T-helper 1 cell treated with Interleukin-12 subunit alpha and Interleukin-12 subunit beta and Interleukin-4 antibody, amounts not matched to agents 30 ng/mL and 1 ng/mL, for 36 hours (primary cell): Measurements from ENCODE around the gene SUPT5H. TPM values are rescaled to one million over a fixed set of nuclear protein-coding genes. Genes with fewer than 3 reads are reported as not detected.

Source experiments
- intact Hi-C: fragments of 100-400 bp; cut with micrococcal nuclease; formaldehyde crosslinking; loops from one replicate; pipeline ENCODE4 v1.15.1; 2024
- total RNA-seq: library from RNA; stranded (reverse); gene quantifications from 2 replicates; pipeline ENCODE4 v1.2.3, GENCODE V29; 2022

The SUPT5H gene
- total RNA-seq, 1 donor from 2014 or later: 172 TPM

DNA sequence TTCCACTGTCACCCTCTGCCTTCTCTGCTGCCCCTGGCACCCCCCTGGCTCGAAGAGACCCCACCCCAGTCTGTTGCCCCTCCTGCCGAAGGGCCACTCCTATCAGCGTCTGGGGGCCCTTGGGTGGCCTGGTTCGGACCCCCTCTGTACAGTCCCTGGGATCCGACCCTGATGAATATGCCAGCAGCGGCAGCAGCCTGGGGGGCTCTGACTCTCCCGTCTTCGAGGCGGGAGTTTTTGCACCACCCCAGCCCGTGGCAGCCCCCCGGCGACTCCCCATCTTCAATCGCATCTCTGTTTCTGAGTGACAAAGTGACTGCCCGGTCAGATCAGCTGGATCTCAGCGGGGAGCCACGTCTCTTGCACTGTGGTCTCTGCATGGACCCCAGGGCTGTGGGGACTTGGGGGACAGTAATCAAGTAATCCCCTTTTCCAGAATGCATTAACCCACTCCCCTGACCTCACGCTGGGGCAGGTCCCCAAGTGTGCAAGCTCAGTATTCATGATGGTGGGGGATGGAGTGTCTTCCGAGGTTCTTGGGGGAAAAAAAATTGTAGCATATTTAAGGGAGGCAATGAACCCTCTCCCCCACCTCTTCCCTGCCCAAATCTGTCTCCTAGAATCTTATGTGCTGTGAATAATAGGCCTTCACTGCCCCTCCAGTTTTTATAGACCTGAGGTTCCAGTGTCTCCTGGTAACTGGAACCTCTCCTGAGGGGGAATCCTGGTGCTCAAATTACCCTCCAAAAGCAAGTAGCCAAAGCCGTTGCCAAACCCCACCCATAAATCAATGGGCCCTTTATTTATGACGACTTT, 36.8 kb upstream of the SUPT5H start:
- intact Hi-C loops: no loop called here

DNA sequence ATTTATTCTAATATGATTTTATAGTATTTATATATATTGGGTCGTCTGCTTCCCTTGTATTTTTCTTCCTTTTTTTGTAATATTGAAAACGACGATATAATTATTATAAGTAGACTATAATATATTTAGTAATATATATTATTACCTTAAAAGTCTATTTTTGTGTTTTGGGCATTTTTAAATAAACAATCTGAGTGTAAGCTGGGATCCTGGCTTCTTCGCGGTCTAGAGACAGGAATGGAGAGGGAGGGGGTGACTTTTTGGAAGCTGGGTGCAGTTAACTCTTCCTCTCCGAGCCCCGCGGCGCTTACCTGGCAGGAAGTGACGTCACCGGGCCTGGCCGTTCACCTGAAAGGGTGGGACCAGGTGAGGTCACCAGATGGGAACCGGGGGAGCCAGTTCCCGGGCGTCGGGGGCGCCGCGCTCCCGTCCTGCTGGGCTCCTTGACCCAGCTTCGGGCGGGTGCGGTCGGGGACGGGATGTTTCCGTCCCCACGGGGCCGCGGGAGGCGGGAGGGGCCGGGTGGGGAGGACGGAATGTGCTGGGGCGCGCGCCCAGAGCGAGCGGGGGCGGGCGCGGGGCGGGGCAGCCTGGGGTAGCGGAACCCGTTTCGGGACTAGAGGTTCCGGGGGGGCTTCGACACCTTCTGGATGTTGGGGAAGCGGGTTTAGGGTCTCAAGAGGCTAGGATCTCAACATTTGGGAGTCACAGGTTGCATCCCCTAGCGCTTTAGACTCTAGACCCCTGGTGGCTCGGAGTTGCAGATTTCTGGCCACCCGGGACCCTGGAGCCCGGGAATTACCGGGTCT, 36.0 kb upstream of the SUPT5H start:
- intact Hi-C loops: no loop called here

DNA sequence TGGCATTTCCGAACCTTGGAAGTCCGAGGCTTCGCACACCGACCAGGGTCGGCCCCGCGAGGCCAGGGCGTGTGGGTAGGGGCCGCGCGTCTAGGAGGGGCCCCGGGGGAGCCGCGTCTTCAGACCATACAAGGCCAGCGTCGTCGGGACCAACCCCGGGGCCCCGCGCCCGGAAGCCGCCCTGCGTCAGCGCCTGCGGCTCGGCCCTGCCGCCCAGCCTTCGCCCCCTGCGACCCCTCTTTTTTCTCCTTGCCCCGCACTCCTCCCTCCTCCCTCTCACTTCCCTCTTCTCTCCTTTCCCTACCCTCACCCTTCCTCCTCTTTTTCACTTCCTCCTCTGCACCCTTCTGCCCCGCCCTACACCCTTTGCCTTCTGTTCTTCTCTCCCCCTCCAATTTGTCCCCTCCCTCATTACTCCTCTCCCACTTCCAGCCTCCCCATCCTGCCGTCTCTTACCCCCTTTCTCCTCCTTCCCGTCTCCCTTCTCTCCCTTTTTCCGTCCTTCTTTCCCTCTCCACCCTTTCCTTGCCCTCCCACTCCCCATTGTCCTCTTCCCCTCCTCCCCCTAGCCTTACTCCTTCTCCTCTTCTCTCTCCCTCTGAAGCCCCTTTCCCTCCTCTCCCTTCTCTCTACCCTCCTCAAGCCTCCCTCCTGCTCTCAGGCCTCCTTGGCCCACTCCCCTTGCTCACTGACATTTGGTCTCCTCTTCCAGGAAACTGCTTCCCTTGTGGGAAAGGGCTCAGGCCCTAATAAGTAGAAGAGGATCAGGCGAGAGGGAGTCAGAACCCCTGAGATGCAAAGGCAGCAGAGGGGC, 35.2 kb upstream of the SUPT5H start:
- intact Hi-C loops: no loop called here

DNA sequence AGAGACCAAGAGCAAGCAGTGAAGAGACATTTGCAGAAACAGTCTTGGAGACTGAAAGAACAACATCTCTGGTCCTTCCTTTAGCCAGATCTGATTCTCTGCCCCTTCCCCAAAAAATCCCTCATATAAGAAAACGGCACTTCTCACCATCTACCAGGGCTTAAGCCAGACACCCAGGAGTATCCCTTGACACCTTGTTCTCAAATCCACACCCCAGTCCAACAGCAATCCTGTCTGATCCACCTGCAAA, 34.6 kb upstream of the SUPT5H start:
- intact Hi-C loops: loop anchor here (1.0 kb wide), 2 partner anchors 13 to 198 kb away; no protein-coding TSS in a partner anchor

DNA sequence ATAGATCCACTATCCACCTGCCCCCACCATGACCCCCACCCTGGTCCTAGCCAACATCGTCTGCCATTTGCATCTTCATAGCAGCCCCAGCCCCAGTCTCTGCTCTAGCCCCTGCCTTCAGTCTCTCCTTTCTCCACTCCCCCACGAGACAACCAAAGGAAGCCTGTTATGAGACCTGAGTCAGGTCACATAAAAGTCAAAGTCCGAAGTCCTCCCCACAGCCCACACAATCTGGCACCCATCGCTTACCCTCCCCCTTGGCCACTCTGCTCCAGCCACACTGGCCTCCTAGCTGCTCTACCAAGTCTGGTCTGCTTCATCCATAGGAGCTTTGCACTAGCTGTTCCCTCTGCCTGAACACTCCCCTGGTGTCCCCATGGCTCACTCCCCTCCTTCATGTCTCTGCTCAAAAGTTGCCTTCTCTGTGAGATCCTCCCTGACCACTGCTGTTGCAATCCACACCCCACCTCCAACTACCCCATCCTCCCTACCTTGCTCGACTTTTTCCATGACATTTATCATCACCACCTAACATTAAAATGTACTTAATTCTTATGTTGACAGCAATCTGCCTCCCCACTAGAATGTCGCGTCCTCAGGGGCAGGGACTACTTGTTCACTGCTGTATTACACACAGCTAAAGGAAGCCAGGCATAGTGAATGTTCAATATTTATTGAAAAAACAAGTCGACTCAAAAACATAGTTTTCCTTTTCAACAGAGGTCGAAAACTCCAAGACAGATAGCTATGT, 34.1 kb upstream of the SUPT5H start:
- intact Hi-C loops: loop anchor here (1.0 kb wide), 2 partner anchors 14 to 199 kb away; no protein-coding TSS in a partner anchor

DNA sequence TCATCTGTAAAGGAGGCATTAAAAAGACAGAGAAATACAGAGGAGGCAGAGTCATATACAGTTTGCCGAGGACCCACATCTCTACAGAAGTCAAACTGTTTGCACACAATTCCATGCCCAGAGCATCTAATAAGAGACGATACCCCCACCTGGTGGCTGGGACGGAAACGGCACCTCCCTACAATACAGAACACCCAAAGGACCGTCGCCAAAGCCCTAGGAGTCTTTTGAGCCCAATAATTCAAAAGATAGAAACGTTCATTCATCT, 33.6 kb upstream of the SUPT5H start:
- intact Hi-C loops: loop anchor here (1.0 to 2.0 kb wide), 16 partner anchors 14 to 1340 kb away; partner anchors contain the start of genes EID2, EID2B, GMFG and MED29

DNA sequence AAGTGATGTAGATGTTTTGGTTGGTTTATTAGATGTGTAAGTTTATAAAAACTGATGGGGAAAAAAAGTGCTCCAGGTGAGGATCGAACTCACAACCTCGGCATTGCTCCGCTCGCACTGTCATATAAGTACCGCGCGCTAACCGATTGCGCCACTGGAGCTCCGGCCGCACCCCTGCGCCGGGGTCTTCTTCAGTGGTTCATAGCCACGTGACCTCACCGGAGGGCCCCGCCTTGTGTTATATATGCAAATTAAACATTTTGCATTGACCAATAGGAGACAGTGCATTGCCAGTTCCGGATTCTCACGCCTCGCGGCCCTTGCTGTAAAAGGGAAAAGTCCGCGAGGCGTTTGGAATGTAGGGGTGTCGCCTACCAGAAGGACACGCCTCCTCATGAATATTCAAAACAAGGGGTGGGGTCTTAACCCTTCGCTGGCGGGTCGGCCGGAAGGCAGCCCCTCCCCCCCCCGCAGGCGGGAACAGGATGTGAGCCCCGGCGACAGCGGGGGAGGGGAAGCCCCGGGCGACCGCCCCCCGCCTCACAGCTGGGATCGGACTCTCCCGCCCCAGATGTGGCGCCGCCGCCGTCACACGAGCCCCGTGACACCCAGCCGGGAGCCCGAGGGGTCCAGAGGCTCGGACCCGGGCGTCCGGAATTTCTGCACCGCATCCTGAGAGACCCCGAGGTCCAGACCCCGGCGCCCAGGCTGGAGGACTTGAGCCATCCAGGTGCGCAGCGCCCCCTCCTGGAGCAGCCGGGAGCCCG, 33.1 kb upstream of the SUPT5H start, which contains the start of gene PLEKHG2:
Gene PLEKHG2, plus strand, starts transcription at position 570 of the 767 bp plus-strand sequence. CDS start 1,418 bp downstream, outside the sequence.
- intact Hi-C loops: loop anchor here (1.0 to 2.0 kb wide), 14 partner anchors 18 to 1339 kb away; partner anchors contain the start of genes EID2, EID2B, GMFG and MED29

DNA sequence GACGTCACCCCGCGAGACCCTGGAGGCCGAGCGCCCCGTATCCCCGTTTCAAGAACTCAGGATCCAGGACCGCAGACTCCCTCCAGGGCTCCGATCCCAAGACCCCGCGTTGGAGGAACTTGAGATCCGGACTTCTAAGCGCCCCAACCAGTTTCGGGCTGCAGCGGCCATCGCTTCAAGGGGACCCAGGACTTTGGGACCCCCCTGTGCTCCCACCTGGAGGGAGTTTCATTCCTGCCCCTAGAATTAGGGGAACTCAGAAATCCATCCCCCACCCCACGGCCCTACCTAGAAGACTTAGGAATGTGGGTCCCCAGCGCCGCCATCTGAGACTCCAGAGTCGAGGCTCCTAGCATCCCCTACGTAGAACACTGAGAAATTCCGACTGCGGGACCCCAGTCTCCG, 32.5 kb upstream of the SUPT5H start:
- intact Hi-C loops: loop anchor here (1.0 to 2.0 kb wide), 14 partner anchors 17 to 1338 kb away; partner anchors contain the start of genes EID2, EID2B, GMFG and MED29

DNA sequence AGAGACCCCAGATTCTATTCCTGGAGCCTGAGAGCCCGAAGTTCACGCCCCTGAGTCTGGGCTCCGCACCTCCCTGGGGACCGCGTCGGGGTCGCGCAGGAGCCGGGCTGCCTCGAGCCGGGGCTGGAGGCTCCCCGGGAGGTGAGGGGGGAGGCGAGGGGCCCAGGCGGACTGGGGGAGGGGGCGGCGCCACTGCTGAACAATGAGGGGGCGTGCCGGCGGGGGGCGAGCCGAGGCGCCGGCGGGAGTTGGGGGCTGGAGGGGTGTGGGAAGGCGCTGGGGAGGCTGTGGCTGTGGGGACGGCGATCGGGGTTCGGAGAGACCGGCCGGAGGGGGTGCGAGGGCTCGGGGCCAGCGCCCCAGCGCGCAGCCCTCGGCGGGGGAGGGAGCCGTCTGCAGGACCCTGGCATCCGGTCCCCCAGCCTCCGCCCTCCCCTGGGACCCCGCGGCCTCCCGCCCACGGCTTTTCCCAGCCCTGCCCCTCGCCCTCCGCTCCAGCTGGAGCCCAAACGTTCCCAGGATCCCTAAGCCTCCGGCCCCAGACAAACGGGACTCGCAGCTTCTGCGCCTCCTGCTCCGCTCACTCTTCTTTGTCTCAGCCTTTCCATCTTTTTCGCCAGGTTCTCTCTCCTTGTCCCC, 32.0 kb upstream of the SUPT5H start:
- intact Hi-C loops: loop anchor here (2.0 kb wide), 2 partner anchors 67 to 563 kb away; partner anchors contain the start of gene TIMM50

DNA sequence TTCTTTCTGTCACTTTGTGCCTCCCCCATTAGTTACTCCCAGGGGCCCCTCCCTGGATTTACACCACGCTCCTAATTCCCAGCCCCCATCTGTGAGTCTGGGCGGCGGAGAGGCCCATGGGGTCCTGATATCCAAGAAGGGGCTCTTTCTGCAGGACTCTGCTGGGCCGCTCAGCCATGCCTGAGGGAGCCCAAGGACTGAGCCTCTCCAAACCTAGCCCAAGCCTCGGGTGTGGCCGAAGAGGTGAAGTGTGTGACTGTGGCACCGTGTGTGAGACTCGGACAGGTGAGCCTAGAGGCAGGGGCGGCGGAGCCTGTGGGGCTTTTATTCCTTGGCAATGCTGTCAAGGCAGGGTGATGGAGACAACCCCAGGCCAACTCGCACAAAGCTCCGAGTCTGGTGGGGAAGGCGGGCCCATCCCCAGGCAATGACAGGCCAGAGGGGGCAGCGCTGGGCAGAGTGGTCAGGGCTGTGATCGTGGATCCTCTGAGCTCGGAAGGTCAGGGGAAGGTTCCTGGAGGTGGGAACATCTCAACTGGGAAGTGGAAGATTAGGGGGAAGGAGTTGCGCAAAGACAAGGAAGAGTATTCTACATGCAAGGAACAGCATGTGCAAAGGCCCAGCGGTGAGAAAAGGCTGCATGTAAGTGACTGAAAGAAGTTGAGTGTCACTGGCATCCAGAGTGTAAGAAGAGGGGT, 31.3 kb upstream of the SUPT5H start:
- intact Hi-C loops: loop anchor here (2.0 kb wide), 2 partner anchors 67 to 563 kb away; partner anchors contain the start of gene TIMM50

DNA sequence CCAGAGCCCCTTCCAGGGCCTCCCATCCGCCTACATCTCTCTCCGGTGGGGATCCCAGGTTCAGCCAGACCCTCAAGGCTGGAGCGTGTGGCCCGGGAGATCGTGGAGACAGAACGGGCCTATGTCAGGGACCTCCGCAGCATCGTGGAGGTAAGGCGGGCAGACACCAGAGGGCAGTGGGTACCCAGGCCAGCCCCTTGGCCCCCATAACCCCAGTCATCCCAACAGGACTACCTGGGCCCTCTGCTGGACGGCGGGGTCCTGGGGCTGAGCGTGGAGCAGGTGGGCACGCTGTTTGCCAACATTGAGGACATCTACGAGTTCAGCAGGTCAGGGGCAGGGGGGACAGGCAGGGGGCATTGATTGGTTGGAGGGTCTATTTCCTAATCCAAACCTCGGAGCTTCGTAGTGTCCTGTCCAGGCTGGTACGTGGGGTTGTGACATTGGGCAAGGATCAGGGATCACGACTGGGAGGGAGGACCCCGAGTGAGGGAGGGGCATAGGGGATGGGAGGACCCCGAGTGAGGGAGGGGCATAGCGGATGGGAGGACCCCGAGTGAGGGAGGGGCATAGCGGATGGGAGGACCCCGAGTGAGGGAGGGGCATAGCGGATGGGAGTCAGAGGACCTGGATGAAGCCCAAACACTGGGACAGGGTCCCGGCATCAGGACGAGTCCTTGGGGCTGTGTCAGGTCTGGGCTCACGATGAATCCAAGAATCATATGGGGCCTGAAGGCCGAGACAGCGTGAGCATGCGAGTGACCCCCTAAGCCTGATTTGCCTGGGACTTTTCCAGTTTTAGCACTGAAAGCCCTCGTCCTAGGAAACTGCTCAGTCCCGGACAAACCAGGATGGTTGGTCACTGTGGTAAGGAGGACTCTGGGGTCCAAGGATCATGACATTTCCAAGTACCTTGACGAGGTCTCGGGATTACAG, 30.0 kb upstream of the SUPT5H start:
- intact Hi-C loops: no loop called here

DNA sequence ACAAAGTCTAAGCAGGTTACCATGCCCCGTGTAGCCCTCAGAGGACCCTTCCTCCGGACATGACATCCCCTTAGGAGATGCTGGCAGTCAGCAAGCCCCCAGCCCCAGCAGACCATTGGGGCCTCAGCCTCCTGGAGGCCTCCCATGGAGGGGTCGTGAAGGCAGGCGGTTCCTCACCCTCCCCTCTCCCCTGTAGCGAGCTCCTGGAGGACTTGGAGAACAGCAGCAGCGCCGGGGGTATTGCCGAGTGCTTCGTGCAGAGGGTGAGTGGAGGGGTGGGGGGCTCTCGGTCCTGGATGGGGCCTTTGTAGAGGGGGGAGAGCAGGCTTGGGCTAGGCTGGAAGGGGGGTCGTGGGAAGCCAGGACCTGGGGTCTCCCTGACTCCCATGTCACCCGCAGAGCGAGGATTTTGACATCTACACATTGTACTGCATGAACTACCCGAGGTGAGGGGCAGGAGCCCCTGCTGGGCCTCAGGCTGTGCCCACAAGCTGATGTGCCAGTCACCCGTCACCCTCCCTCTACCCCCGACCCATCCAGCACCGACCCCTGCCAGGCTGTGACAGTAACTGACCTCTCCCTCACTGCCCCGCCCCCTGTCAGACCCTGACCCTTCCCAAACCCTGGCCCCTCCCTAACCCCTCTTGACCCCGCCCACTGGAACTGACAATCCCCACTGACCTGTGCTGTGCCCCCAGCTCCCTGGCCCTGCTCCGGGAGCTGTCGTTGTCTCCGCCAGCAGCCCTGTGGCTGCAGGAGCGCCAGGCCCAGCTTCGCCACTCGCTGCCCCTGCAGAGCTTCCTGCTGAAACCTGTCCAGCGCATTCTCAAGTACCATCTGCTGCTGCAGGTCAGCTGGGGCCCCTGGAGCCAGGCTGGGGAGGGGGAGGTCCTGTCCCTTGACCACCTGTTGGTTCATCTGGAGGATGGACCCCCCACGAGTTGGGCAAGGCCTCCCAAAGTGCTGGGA, 28.9 kb upstream of the SUPT5H start:
- intact Hi-C loops: no loop called here

DNA sequence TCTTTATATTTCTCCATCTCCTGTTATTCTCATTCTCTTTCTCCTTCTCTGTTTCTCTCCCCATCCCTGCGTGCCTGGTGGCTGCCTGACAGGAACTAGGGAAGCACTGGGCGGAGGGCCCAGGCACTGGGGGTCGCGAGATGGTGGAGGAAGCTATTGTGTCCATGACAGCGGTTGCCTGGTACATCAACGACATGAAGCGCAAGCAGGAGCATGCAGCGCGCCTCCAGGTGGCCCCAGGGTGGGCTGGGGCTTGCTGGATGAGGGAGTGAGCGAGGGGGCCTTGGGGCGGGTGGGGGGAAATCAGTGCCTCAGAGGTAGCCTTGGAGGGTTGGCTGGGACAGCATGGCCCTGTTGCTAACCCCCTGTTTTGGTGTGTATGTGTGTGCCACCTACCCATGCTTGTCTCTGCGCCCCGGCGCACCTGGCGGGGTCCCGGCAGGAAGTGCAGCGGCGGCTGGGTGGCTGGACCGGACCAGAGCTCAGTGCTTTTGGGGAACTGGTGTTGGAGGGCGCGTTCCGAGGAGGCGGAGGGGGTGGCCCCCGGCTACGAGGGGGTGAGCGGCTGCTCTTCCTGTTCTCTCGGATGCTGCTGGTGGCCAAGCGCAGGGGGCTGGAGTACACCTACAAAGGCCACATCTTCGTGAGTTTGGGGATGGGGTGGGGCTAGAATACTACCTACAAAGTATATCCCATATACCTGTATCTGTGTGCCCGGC, 27.8 kb upstream of the SUPT5H start:
- intact Hi-C loops: no loop called here

DNA sequence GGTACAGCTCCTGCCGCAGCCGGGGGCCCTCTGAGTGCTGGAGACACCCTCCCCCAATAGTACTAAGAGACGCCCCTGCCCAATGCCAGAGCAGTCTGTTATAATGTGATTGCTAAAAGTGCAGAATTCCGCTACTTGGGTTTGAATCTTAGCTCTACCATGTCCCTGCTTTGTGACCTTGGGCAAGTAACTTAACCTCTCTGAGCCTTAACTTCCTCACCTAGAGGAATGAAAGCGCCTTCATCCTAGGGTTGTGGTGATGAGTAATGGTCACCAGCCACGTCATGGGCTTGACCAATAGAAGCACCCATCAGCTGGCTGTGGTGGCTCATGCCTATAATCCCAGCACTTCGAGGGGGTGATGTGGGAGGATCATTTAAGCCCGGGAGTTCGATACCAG, 26.4 kb upstream of the SUPT5H start:
- intact Hi-C loops: no loop called here

DNA sequence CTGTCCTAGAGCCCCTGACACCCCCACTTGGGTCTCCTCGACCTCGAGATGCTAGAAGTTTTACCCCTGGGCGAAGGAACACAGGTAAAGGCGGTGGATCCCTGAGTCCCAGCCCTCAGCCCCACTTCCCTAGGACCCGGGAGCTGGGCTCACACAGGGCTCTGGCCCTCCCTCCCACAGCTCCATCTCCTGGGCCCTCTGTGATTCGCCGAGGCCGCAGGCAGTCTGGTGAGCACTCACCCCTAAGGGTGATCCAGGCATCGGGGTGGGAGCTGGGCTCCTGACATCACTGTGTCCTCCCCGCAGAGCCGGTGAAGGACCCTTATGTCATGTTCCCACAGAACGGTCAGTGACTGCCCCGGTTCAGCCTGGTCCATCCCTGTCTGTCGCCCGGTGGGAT, 24.6 kb upstream of the SUPT5H start:
- intact Hi-C loops: no loop called here

DNA sequence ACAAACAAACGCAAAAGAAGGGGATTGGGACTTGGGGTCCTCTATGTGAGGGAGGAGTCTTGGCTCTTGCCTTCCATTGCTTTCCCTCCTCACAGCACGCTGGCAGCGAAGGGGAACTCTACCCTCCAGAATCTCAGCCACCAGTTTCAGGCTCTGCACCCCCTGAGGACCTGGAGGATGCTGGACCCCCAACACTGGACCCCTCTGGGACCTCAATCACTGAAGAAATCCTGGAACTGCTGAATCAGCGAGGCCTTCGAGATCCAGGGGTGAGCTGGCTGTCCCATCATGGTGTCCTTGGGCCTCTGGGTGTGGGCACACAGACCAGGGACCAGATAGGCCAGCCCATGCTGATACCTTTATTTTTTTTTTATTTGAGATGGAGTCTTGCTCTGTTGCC, 23.4 kb upstream of the SUPT5H start:
- intact Hi-C loops: no loop called here
